ENCODE results near the gene RHOD. TPM values are rescaled to one million over a fixed set of nuclear protein-coding genes. Genes with fewer than 3 reads are reported as not detected.

The RHOD gene
- total and polyA plus RNA-seq, 2 donors (not counting 3 experiments of a cell fraction or from before 2014, with no cell fraction given) = 10.6 to 17.9 TPM

DNA sequence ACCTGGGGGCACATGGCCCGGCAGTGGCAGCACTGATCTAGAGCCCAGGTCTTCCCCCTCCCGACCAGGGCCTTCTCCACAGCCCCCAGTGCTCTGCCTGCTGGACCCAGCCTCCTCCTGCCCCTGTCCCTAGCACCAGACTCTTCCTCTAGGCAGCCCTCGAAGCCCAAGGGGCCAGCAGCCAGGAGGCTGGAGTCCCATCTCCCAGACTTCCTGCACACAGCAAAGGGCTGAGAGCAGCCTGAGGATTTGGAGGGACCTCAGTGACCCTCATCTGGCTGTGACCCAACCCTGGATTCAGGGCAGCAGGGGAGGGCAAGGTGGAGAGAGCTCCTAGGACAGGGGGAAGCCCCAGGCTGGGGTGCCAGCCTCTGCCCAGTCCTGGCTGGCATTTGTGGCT lies 3.0 kb downstream of the RHOD start:
- Histone ChIP-seq H3K4me1 (ENCODE audit: control insufficient read depth, extremely low read depth, insufficient read depth, low read length) (peaks cover 15% of the 10 kb centered on the region), H3K9me1 (replicated peaks; ENCODE audit: control insufficient read depth, extremely low read depth, insufficient read depth, low read length) (no peaks in the 10 kb centered on the region), H3K4me3 (replicated peaks in 1 of 3; ENCODE audit: insufficient read depth in 1 of 3, low read depth in 1 of 3, low read length in 3 of 3) (no peak overlapping the region), H3K9me3 (replicated peaks; ENCODE audit: control insufficient read depth, insufficient read depth, low read length) (no peaks in the 10 kb centered on the region), H4K20me1 (replicated peaks; ENCODE audit: control insufficient read depth, extremely low read depth, insufficient read depth, low read length) (no peaks in the 10 kb centered on the region), H3K9ac (replicated peaks; ENCODE audit: extremely low read depth, insufficient read depth, low read length) (no peak overlapping the region), H3K36me3 (ENCODE audit: control insufficient read depth in 2 of 2, extremely low read depth in 1 of 2, insufficient read depth in 2 of 2, low read length in 2 of 2) (no peaks in the 10 kb centered on the region), H2AFZ (ENCODE audit: low read depth, low read length) (no peak overlapping the region), H3K79me2 (ENCODE audit: control insufficient read depth, insufficient read depth, low read length) (no peaks in the 10 kb centered on the region), H3K27me3 (ENCODE audit: control insufficient read depth in 2 of 2, insufficient read depth in 2 of 2, low read length in 2 of 2) (no peaks in the 10 kb centered on the region), H3K27ac (ENCODE audit: insufficient read depth, low read depth, low read length) (no peak overlapping the region), H3K4me2 (ENCODE audit: insufficient read depth, low read length) (no peak overlapping the region)
- FAIRE-seq (no peak), DNase-seq (ENCODE audit: low read depth, low spot score) (no peak)
- TF ChIP-seq POLR2A (IDR thresholded peaks at IDR 0.05; ENCODE audit: low read depth, low read length) = no peak
- no peak for TF ChIP-seq FOS (IDR thresholded peaks at IDR 0.05; ENCODE audit: borderline replicate concordance, insufficient read depth, low read length)
- TF ChIP-seq, protein P1, sequence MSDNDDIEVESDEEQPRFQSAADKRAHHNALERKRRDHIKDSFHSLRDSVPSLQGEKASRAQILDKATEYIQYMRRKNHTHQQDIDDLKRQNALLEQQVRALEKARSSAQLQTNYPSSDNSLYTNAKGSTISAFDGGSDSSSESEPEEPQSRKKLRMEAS (IDR thresholded peaks at IDR 0.05; ENCODE audit: insufficient read depth, insufficient read length) = no peak
- no peak for TF ChIP-seq MYC (IDR thresholded peaks at IDR 0.05; ENCODE audit: low read depth, low read length)
- intact Hi-C loops (cut with micrococcal nuclease) = no loop called here
- ChIA-PET POLR2A (no interaction called here), CTCF (no interaction called here)
- dilution Hi-C loops (cut with MboI; ENCODE audit: extremely low pct_ligation_motif_present, low sequenced_read_pairs) = no loop called here
- no TSS peak for BruUV-seq (replicated peaks)

DNA sequence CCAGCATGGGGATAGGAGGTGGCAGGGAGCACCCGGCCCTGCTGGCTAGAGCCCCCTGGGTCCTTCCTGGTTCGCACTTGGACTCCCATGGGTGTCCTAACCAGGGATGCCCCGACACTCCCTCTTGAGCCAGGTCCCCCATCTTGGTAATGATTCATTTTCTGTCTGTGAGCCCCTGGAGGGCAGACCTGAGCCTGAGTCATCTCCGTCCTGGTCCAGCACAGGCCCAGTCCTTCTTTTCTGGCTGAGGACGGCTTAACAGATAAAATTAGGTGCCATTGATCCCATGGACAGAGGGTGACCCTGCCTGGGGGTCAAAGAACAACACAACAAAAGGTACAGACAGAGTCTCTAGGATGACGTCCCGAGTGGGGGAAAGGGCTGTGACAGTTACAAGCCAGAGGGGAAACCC lies 3.5 kb downstream of the RHOD start:
- dilution Hi-C loops (cut with MboI; ENCODE audit: extremely low pct_ligation_motif_present, low sequenced_read_pairs) = no loop called here
- Histone ChIP-seq H3K4me1 (ENCODE audit: control insufficient read depth, extremely low read depth, insufficient read depth, low read length) (peaks cover 12% of the 10 kb centered on the region), H3K9me1 (replicated peaks; ENCODE audit: control insufficient read depth, extremely low read depth, insufficient read depth, low read length) (no peaks in the 10 kb centered on the region), H3K27me3 (ENCODE audit: control insufficient read depth in 2 of 2, insufficient read depth in 2 of 2, low read length in 2 of 2) (no peaks in the 10 kb centered on the region), H3K79me2 (ENCODE audit: control insufficient read depth, insufficient read depth, low read length) (no peaks in the 10 kb centered on the region), H2AFZ (ENCODE audit: low read depth, low read length) (no peak overlapping the region), H3K9ac (replicated peaks; ENCODE audit: extremely low read depth, insufficient read depth, low read length) (no peak overlapping the region), H3K4me3 (replicated peaks in 1 of 3; ENCODE audit: insufficient read depth in 1 of 3, low read depth in 1 of 3, low read length in 3 of 3) (no peak overlapping the region), H3K36me3 (ENCODE audit: control insufficient read depth in 2 of 2, extremely low read depth in 1 of 2, insufficient read depth in 2 of 2, low read length in 2 of 2) (no peaks in the 10 kb centered on the region), H3K9me3 (replicated peaks; ENCODE audit: control insufficient read depth, insufficient read depth, low read length) (no peaks in the 10 kb centered on the region), H4K20me1 (replicated peaks; ENCODE audit: control insufficient read depth, extremely low read depth, insufficient read depth, low read length) (no peaks in the 10 kb centered on the region), H3K27ac (ENCODE audit: insufficient read depth, low read depth, low read length) (no peak overlapping the region), H3K4me2 (ENCODE audit: insufficient read depth, low read length) (no peak overlapping the region)
- POLR2A ChIA-PET = no interaction called here
- CTCF ChIA-PET = interaction anchor here (0.5 to 2.9 kb wide), 2 partner anchors 11 to 313 kb away, joined by 3 to 15 read pairs; partner anchors contain the start of gene CLCF1
- BruUV-seq (replicated peaks) = no TSS peak
- FAIRE-seq (no peak), DNase-seq (ENCODE audit: low read depth, low spot score) (no peak)
- TF ChIP-seq, protein P1 (IDR thresholded peaks at IDR 0.05; ENCODE audit: insufficient read depth, insufficient read length) = no peak
- TF ChIP-seq, protein P2, sequence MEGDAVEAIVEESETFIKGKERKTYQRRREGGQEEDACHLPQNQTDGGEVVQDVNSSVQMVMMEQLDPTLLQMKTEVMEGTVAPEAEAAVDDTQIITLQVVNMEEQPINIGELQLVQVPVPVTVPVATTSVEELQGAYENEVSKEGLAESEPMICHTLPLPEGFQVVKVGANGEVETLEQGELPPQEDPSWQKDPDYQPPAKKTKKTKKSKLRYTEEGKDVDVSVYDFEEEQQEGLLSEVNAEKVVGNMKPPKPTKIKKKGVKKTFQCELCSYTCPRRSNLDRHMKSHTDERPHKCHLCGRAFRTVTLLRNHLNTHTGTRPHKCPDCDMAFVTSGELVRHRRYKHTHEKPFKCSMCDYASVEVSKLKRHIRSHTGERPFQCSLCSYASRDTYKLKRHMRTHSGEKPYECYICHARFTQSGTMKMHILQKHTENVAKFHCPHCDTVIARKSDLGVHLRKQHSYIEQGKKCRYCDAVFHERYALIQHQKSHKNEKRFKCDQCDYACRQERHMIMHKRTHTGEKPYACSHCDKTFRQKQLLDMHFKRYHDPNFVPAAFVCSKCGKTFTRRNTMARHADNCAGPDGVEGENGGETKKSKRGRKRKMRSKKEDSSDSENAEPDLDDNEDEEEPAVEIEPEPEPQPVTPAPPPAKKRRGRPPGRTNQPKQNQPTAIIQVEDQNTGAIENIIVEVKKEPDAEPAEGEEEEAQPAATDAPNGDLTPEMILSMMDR (IDR thresholded peaks at IDR 0.05; ENCODE audit: extremely low read depth in 1 of 2, insufficient read depth in 1 of 2, low read depth in 1 of 2, low read length in 2 of 2) = no peak
- TF ChIP-seq GATA2 (IDR thresholded peaks at IDR 0.05; ENCODE audit: insufficient read depth, insufficient read length, low read depth, low read length) (no peak), EZH2 (IDR thresholded peaks at IDR 0.05; ENCODE audit: borderline replicate concordance, low read depth, low read length, severe bottlenecking) (no peak), POLR2AphosphoS5 (IDR thresholded peaks at IDR 0.05; ENCODE audit: insufficient read depth, low read depth, low read length) (no peak), JUN (IDR thresholded peaks at IDR 0.05; ENCODE audit: borderline replicate concordance, insufficient read depth, insufficient read length, low read depth) (no peak), FOS (IDR thresholded peaks at IDR 0.05; ENCODE audit: borderline replicate concordance, insufficient read depth, low read length) (no peak), POLR2A (IDR thresholded peaks at IDR 0.05; ENCODE audit: low read depth, low read length) (no peak), MYC (IDR thresholded peaks at IDR 0.05; ENCODE audit: low read depth, low read length) (no peak)
- intact Hi-C loops (cut with micrococcal nuclease) = no loop called here
